Retinal pigment epithelial cell (primary cell): ENCODE data around the gene OXCT1.

Experiments used
- DNase-seq: peaks from one replicate; pipeline ENCODE4 v3.0.0-alpha.2; 2010; ENCODE audit warnings: low read depth
- H3K4me3 ChIP-seq: 2 replicates; pipeline ENCODE4 v1.5.1; 2011; ENCODE audit warnings: mild to moderate bottlenecking, low read length, control low read depth, moderate library complexity
- TF ChIP-seq, protein P1 (sequence below): conservative IDR thresholded peaks from 2 replicates; pipeline ENCODE4 v1.5.1; 2011; ENCODE audit warnings: low read depth, low read length, control low read depth, inconsistent platforms

Gene OXCT1

DNA sequence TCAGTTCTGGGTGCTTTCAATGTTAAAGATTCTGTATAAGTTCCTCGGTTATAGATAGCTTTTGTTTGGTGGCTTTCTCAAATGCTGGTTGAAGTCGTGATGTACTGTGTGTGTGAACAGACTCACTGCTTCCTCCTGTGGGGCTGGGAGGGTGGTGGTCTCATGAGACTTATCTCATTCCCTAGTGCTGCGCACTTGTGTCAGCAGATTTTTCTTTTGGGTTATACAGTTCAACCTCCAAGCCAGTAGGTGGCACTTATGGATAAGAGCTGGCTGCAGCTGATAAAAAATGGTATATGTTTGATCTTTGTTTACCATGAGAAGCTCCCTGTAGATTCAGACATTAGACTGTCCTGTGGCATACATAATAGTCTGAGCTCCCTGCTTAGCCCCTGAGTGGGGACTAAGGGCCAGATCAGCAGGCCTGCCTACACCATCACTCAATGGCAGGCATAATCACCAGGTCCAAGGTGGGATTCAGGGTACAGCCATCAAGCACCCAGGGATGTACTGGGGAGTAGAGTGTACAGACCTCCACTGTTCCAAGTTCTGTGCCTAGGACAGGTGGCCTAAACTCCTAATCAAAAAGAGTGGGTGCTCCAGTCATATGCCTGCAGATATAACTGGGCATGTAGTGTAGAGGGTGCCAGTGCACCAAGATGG lies 174.2 kb downstream of the OXCT1 start:
- DNase-seq = no peak
- TF ChIP-seq, protein P1, sequence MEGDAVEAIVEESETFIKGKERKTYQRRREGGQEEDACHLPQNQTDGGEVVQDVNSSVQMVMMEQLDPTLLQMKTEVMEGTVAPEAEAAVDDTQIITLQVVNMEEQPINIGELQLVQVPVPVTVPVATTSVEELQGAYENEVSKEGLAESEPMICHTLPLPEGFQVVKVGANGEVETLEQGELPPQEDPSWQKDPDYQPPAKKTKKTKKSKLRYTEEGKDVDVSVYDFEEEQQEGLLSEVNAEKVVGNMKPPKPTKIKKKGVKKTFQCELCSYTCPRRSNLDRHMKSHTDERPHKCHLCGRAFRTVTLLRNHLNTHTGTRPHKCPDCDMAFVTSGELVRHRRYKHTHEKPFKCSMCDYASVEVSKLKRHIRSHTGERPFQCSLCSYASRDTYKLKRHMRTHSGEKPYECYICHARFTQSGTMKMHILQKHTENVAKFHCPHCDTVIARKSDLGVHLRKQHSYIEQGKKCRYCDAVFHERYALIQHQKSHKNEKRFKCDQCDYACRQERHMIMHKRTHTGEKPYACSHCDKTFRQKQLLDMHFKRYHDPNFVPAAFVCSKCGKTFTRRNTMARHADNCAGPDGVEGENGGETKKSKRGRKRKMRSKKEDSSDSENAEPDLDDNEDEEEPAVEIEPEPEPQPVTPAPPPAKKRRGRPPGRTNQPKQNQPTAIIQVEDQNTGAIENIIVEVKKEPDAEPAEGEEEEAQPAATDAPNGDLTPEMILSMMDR = peak; percentile 47
- no peak overlapping the region for H3K4me3 ChIP-seq

DNA sequence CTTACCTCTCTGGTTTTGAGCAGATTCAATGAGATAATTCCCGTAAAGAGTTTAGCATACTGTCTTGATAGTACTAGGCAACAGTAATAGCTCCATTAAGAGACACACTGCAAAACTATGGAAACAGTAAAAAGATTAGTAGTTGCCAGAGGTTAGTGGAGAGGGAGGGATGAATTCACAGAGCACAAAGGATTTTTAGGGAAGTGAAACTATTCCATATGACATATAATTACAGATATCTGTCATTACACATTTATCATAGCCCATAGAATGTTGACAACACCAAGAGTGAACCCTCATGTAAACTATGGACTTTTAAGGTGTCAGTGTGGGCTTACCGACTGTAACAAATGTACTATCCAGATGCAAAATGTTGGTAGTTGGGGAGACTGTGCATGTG lies 183.5 kb downstream of the OXCT1 start:
- TF ChIP-seq, protein P1 = no peak
- no peak for DNase-seq
- no peak overlapping the region for H3K4me3 ChIP-seq

DNA sequence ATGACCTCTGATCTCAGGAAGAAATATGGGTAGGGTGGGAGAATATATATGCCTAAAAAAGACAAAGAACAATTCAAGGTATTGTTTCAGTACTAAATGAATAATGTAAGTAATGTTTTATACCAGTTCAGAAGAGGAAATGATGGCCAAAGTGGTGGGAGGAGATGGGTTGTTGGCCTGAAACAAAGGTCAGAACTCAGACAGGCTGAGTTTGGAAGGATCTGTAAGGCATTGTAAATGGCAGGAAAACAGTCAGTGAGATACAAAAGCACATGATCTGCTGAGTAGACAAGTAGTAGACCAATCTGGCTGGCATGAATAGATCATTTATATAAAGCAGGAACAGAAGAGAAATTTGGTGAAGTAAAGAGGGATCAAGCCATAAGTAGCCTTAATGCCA lies 184.0 kb downstream of the OXCT1 start:
- no peak overlapping the region for H3K4me3 ChIP-seq
- TF ChIP-seq, protein P1 = no peak

GRCh38 chr5:41683181-41683580 lies 187.0 kb downstream of the OXCT1 start:
- H3K4me3 ChIP-seq = no peak overlapping the region
- no peak for DNase-seq
- TF ChIP-seq, protein P1 = no peak

More for the DNA sequence above, 184.0 kb downstream of the OXCT1 start:
- DNase-seq = no peak

GRCh38 chr5:41682641-41683040 lies 187.6 kb downstream of the OXCT1 start:
- no peak for DNase-seq
- TF ChIP-seq, protein P1 = no peak
- H3K4me3 ChIP-seq = no peak overlapping the region

- no peak for DNase-seq
- H3K4me3 ChIP-seq = no peak overlapping the region
- TF ChIP-seq, protein P1 = no peak
These were observed 188.4 kb downstream of the OXCT1 start for GRCh38 chr5:41681840-41682239.
